Activated T-helper 1 cell treated with anti-CD3 and anti-CD28 coated beads, Interleukin-12 subunit alpha, Interleukin-12 subunit beta, Interleukin-2, Interleukin-4 antibody, amounts not matched to agents 30 ng/mL and 10 ng/mL and 1 ng/mL, durations not matched to agents 14 hours and 24 hours and 36 hours (primary cell): ENCODE measurements around the gene COL23A1. TPM values are rescaled to one million over a fixed set of nuclear protein-coding genes. Genes with fewer than 3 reads are reported as not detected.

Experiments used
- DNase-seq: peaks from one replicate; pipeline ENCODE4 v3.0.0; 2021; ENCODE audit warnings: low spot score
- H3K27ac Mint-ChIP-seq: one replicate; pipeline ENCODE4 v1.8.0; 2021; ENCODE audit warnings: mild to moderate bottlenecking, mixed read lengths
- H3K27me3 Mint-ChIP-seq: one replicate; pipeline ENCODE4 v1.8.0; 2022; ENCODE audit warnings: mild to moderate bottlenecking, moderate library complexity, mixed read lengths; ENCODE audit not compliant: insufficient read depth
- H3K36me3 Mint-ChIP-seq: one replicate; pipeline ENCODE4 v1.8.0; 2021; ENCODE audit warnings: low read depth, mixed read lengths
- H3K4me1 Mint-ChIP-seq: one replicate; pipeline ENCODE4 v1.8.0; 2021; ENCODE audit warnings: low read depth, mixed read lengths
- H3K4me3 Mint-ChIP-seq: one replicate; pipeline ENCODE4 v1.8.0; 2021; ENCODE audit warnings: mild to moderate bottlenecking, moderate library complexity, mixed read lengths
- H3K9me3 Mint-ChIP-seq: one replicate; pipeline ENCODE4 v1.8.0; 2021; ENCODE audit warnings: mixed read lengths
- intact Hi-C: fragments of 100-400 bp; cut with micrococcal nuclease; formaldehyde crosslinking; loops from one replicate; pipeline ENCODE4 v1.15.1; 2024
- total RNA-seq: library from RNA; stranded (reverse); gene quantifications from 2 replicates; pipeline ENCODE4 v1.2.3, GENCODE V29; 2022

Gene COL23A1
- total RNA-seq, 1 donor from 2014 or later = not detected

GRCh38 chr5:178274781-178275537 lies 315.2 kb downstream of the COL23A1 start:
- intact Hi-C loops = no loop called here
- no peak for DNase-seq
- Mint-ChIP-seq H3K9me3 (no peaks in the 10 kb centered on the region), H3K4me3 (no peak overlapping the region), H3K36me3 (no peaks in the 10 kb centered on the region), H3K27me3 (peaks cover 7% of the 10 kb centered on the region), H3K4me1 (peaks cover 4% of the 10 kb centered on the region), H3K27ac (no peak overlapping the region)

GRCh38 chr5:178273665-178274541 lies 316.3 kb downstream of the COL23A1 start:
- Mint-ChIP-seq H3K36me3 (no peaks in the 10 kb centered on the region), H3K27me3 (peaks cover 4% of the 10 kb centered on the region), H3K27ac (no peak overlapping the region), H3K9me3 (no peaks in the 10 kb centered on the region), H3K4me1 (no peaks in the 10 kb centered on the region), H3K4me3 (no peak overlapping the region)
- no peak for DNase-seq
- intact Hi-C loops = no loop called here

DNA sequence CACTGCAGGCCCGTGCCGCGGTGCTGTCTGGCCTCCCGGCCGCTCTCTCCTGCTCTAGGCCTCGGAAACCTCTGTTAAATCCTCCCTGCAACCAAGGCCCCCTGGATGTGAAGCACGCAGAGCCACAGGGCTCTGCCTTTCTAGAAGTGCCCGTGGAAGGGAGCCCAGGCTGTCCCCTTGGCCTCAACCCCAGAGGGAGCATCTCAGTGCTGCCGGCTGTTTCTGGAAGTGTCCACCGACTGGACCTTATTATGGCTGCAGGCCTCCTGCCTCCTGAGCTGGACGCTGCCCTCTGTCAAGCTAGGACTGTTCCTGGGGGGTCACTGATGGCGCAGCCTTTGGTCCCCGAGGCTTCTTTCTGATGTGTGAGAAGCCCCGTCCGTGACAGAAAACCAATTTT lies 317.2 kb downstream of the COL23A1 start:
- Mint-ChIP-seq H3K27me3 (peaks cover 4% of the 10 kb centered on the region), H3K27ac (no peak overlapping the region), H3K9me3 (no peaks in the 10 kb centered on the region), H3K36me3 (no peaks in the 10 kb centered on the region), H3K4me1 (no peaks in the 10 kb centered on the region), H3K4me3 (no peak overlapping the region)
- intact Hi-C loops = no loop called here
- no peak for DNase-seq

DNA sequence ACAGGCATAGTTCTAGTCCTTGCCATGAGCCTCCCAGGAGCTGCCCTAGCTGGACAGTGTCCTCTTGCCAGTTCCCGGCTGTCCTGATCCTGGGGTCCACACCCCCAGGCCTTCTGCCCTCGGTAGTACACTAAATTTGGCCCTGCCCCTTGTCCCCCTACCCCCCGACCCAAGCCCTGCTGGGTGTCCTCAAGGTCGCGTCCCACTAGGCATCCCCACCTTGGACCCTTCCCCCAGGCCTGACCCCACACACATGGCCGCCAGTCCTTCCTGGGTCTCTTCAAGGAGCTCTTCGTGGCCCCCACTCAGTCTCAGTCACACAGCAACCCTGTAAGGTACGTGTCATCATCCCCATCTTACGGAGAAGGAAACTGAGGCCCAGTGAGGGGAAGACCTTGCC lies 317.6 kb downstream of the COL23A1 start:
- Mint-ChIP-seq H3K36me3 (no peaks in the 10 kb centered on the region), H3K27me3 (peaks cover 2% of the 10 kb centered on the region), H3K4me1 (no peaks in the 10 kb centered on the region), H3K9me3 (no peaks in the 10 kb centered on the region), H3K27ac (no peak overlapping the region), H3K4me3 (no peak overlapping the region)
- intact Hi-C loops = no loop called here
- no peak for DNase-seq

GRCh38 chr5:178271726-178272479 lies 318.3 kb downstream of the COL23A1 start:
- Mint-ChIP-seq H3K9me3 (no peaks in the 10 kb centered on the region), H3K36me3 (no peaks in the 10 kb centered on the region), H3K4me3 (no peak overlapping the region), H3K27me3 (peaks cover 2% of the 10 kb centered on the region), H3K4me1 (no peaks in the 10 kb centered on the region), H3K27ac (no peak overlapping the region)
- DNase-seq = no peak
- intact Hi-C loops = no loop called here

- no peak for DNase-seq
- no peak overlapping the region for H3K4me3 Mint-ChIP-seq
- no peak overlapping the region for H3K27ac Mint-ChIP-seq
- no peaks in the 10 kb centered on the region for H3K4me1 Mint-ChIP-seq
- H3K27me3 Mint-ChIP-seq = peaks cover 2% of the 10 kb centered on the region
- intact Hi-C loops = no loop called here
- H3K36me3 Mint-ChIP-seq = no peaks in the 10 kb centered on the region
- no peaks in the 10 kb centered on the region for H3K9me3 Mint-ChIP-seq
These were observed 319.0 kb downstream of the COL23A1 start for GRCh38 chr5:178271231-178271630.

GRCh38 chr5:178269499-178269898 lies 320.7 kb downstream of the COL23A1 start:
- Mint-ChIP-seq H3K27ac (no peak overlapping the region), H3K4me1 (no peaks in the 10 kb centered on the region), H3K9me3 (no peaks in the 10 kb centered on the region), H3K27me3 (peaks cover 4% of the 10 kb centered on the region), H3K36me3 (no peaks in the 10 kb centered on the region), H3K4me3 (no peak overlapping the region)
- intact Hi-C loops = no loop called here
- no peak for DNase-seq

GRCh38 chr5:178267876-178268275 lies 322.3 kb downstream of the COL23A1 start:
- no peaks in the 10 kb centered on the region for H3K4me1 Mint-ChIP-seq
- DNase-seq = no peak
- H3K27me3 Mint-ChIP-seq = peaks cover 5% of the 10 kb centered on the region
- no peak overlapping the region for H3K4me3 Mint-ChIP-seq
- no peaks in the 10 kb centered on the region for H3K36me3 Mint-ChIP-seq
- no peaks in the 10 kb centered on the region for H3K9me3 Mint-ChIP-seq
- intact Hi-C loops = no loop called here
- no peak overlapping the region for H3K27ac Mint-ChIP-seq

- no peak overlapping the region for H3K4me3 Mint-ChIP-seq
- H3K4me1 Mint-ChIP-seq = no peaks in the 10 kb centered on the region
- H3K27ac Mint-ChIP-seq = no peak overlapping the region
- peaks cover 6% of the 10 kb centered on the region for H3K27me3 Mint-ChIP-seq
- no peak for DNase-seq
- intact Hi-C loops = no loop called here
- no peaks in the 10 kb centered on the region for H3K36me3 Mint-ChIP-seq
- no peaks in the 10 kb centered on the region for H3K9me3 Mint-ChIP-seq
These were observed 322.9 kb downstream of the COL23A1 start for GRCh38 chr5:178267245-178267644.

- Mint-ChIP-seq H3K4me3 (no peak overlapping the region), H3K9me3 (no peaks in the 10 kb centered on the region), H3K27me3 (peaks cover 6% of the 10 kb centered on the region), H3K27ac (no peak overlapping the region), H3K36me3 (no peaks in the 10 kb centered on the region), H3K4me1 (no peaks in the 10 kb centered on the region)
- no peak for DNase-seq
- intact Hi-C loops = no loop called here
These were observed 323.6 kb downstream of the COL23A1 start for GRCh38 chr5:178266581-178266980.

DNA sequence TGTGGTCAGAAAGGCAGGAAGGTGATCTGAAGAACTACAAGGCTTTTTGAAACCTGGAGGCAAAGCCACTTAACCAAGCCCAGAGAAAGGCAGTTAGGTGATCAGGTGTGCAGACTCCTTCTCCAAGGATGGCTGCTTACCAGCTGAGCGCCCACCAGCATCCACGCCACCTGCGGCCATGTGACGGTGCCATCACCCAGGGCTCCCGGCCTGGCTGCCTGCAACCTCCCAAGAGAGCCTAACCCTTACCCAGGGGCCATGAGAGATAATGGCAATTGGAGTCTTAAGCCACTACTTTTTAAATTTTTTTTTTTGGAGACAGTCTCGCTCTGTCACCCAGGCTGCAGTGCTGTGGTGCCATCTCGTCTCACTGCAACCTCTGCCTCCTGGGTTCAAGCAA lies 324.4 kb downstream of the COL23A1 start:
- intact Hi-C loops = no loop called here
- Mint-ChIP-seq H3K27ac (no peak overlapping the region), H3K4me1 (no peaks in the 10 kb centered on the region), H3K27me3 (peaks cover 4% of the 10 kb centered on the region), H3K4me3 (no peak overlapping the region), H3K9me3 (no peaks in the 10 kb centered on the region), H3K36me3 (no peaks in the 10 kb centered on the region)
- DNase-seq = no peak

- intact Hi-C loops = no loop called here
- Mint-ChIP-seq H3K36me3 (no peaks in the 10 kb centered on the region), H3K27ac (no peak overlapping the region), H3K4me1 (no peaks in the 10 kb centered on the region), H3K9me3 (no peaks in the 10 kb centered on the region), H3K4me3 (no peak overlapping the region), H3K27me3 (peaks cover 4% of the 10 kb centered on the region)
- DNase-seq = no peak
These were observed 326.1 kb downstream of the COL23A1 start for GRCh38 chr5:178264044-178264443.
